CD8-positive, alpha-beta memory T cell (primary cell): ENCODE data around the gene SPATA6L. TPM values are rescaled to one million over a fixed set of nuclear protein-coding genes. Genes with fewer than 3 reads are reported as not detected.
"Not testable (repeated sequence)": the region's sequence is repeated elsewhere in the genome, so short reads cannot be mapped to it uniquely, and the experiment has no call there.

Experiments
- CTCF ChIA-PET: fragments of 350-600 bp; sonication (Branson Sonifier 250); formaldehyde crosslinking; loops from one replicate; lab custom pipeline; 2021; ENCODE audit warnings: antibody characterized with exemption; lab: Charles Lee
- POLR2A ChIA-PET: fragments of 350-600 bp; sonication (Branson Sonifier 250); formaldehyde crosslinking; loops from one replicate; lab custom pipeline; 2021; ENCODE audit warnings: antibody characterized with exemption; lab: Charles Lee
- DNase-seq, 5 donors: peaks; one replicate each; pipeline versions ENCODE4 v3.0.0 to v3.0.0-alpha.2; 2020 to 2022; ENCODE audit warnings: mixed read lengths in 1 of 5
- H3K27ac ChIP-seq: one replicate; pipeline ENCODE4 v1.7.0; 2013; ENCODE audit warnings: low read depth, mild to moderate bottlenecking, low read length, moderate library complexity
- H3K27me3 ChIP-seq: 2 replicates; pipeline ENCODE4 v1.7.0; 2013; ENCODE audit warnings: low read length, mild to moderate bottlenecking; ENCODE audit not compliant: insufficient read depth, poor library complexity, severe bottlenecking
- H3K36me3 ChIP-seq: 2 replicates; pipeline ENCODE4 v1.7.0; 2013; ENCODE audit warnings: mild to moderate bottlenecking, low read length, moderate library complexity; ENCODE audit not compliant: insufficient read depth
- H3K4me1 ChIP-seq: 2 replicates; pipeline ENCODE4 v1.7.0; 2013; ENCODE audit warnings: mild to moderate bottlenecking, low read length, moderate library complexity; ENCODE audit not compliant: insufficient read depth
- H3K4me3 ChIP-seq: 2 replicates; pipeline ENCODE4 v1.7.0; 2013; ENCODE audit warnings: mild to moderate bottlenecking, low read length
- H3K9me3 ChIP-seq: 2 replicates; pipeline ENCODE4 v1.7.0; 2013; ENCODE audit warnings: mild to moderate bottlenecking, low read length
- H3K27ac Mint-ChIP-seq, 8 donors: one replicate each; pipeline ENCODE4 v1.8.0; 2020 to 2021; ENCODE audit warnings: mixed read lengths in 8 of 8, mild to moderate bottlenecking in 6 of 8, inconsistent platforms in 3 of 8, moderate library complexity in 3 of 8
- H3K27me3 Mint-ChIP-seq, 2 donors: one replicate each; pipeline ENCODE4 v1.8.0; 2020 to 2021; ENCODE audit warnings: mixed read lengths in 2 of 2, mild to moderate bottlenecking in 1 of 2, moderate library complexity in 1 of 2
- H3K36me3 Mint-ChIP-seq, 3 donors: one replicate each; pipeline ENCODE4 v1.8.0; 2020 to 2021; ENCODE audit warnings: mixed read lengths in 3 of 3, inconsistent platforms in 1 of 3, mild to moderate bottlenecking in 1 of 3
- H3K4me1 Mint-ChIP-seq, 3 donors: one replicate each; pipeline ENCODE4 v1.8.0; 2020 to 2021; ENCODE audit warnings: mixed read lengths in 3 of 3, inconsistent platforms in 1 of 3, mild to moderate bottlenecking in 1 of 3
- H3K4me3 Mint-ChIP-seq, 7 donors: one replicate each; pipeline ENCODE4 v1.8.0; 2020 to 2021; ENCODE audit warnings: mixed read lengths in 7 of 7, mild to moderate bottlenecking in 6 of 7, moderate library complexity in 4 of 7, inconsistent platforms in 2 of 7
- H3K9me3 Mint-ChIP-seq, 5 donors: one replicate each; pipeline ENCODE4 v1.8.0; 2020 to 2022; ENCODE audit warnings: mixed read lengths in 5 of 5, mild to moderate bottlenecking in 3 of 5, moderate library complexity in 2 of 5, inconsistent platforms in 1 of 5
- polyA plus RNA-seq: library from polyadenylated mRNA; unstranded; fragments of 300-500 nt; fragmentation: Illumina TruSeq; gene quantifications from one replicate; pipeline ENCODE4 v1.2.3, GENCODE V29; 2021
- total RNA-seq, 2 experiments: library from RNA; stranded (reverse); gene quantifications; one replicate each; pipeline ENCODE4 v1.2.3, GENCODE V29; 2021

SPATA6L gene
- total and polyA plus RNA-seq, 3 experiments from 2014 or later, result 0.14 to 0.96 (median 0.51) TPM

- Histone ChIP-seq H3K4me1 (peaks cover 52% of the 10 kb centered on the region), H3K36me3 (no peaks in the 10 kb centered on the region), H3K4me3 (peak overlapping the region; percentile 37), H3K9me3 (no peaks in the 10 kb centered on the region), H3K27ac (peak overlapping the region; percentile 55), H3K27me3 (no peaks in the 10 kb centered on the region)
- Mint-ChIP-seq H3K27me3 (peaks cover 0 to 3% of the 10 kb centered on the region in 2 donors), H3K4me1 (peaks cover 58 to 69% (median 66%) of the 10 kb centered on the region in 3 donors), H3K27ac (peak overlapping the region; percentile 91 to 97 (median 93)), H3K36me3 (peaks cover 0 to 4% (median under 1%) of the 10 kb centered on the region in 3 donors), H3K4me3 (peak overlapping the region; percentile 89 to 99 (median 95)), H3K9me3 (no peaks in the 10 kb centered on the region)
- POLR2A ChIA-PET, result interaction anchor here (1.1 to 1.2 kb wide), 2 partner anchors 16 to 78 kb away, joined by 6 to 7 read pairs; partner anchors contain the start of genes AK3 and CDC37L1
- peak in 2 of 5 donors; percentile 31 to 43 for DNase-seq
- CTCF ChIA-PET, result interaction anchor here (0.9 to 1.8 kb wide), 6 partner anchors 10 to 285 kb away, joined by 3 to 5 read pairs (median 4); partner anchors contain the start of gene CDC37L1
These were observed 3.1 kb downstream of the SPATA6L start for GRCh38 chr9:4662989-4663792.

GRCh38 chr9:4662108-4662988 is 3.9 kb downstream of the SPATA6L start, which contains the start of gene PLPP6:
PLPP6 (plus strand) TSS chr9:4662294; CDS start chr9:4662376, 82 bp downstream.
- DNase-seq, result peak; percentile 74 to 88 (median 81)
- Histone ChIP-seq H3K9me3 (no peaks in the 10 kb centered on the region), H3K27ac (peak within 1 kb of the TSS; percentile 55), H3K27me3 (no peaks in the 10 kb centered on the region), H3K4me1 (peaks cover 44% of the 10 kb centered on the region), H3K4me3 (peak within 1 kb of the TSS; percentile 37), H3K36me3 (no peaks in the 10 kb centered on the region)
- no peaks in the 10 kb centered on the region for H3K9me3 Mint-ChIP-seq
- H3K27me3 Mint-ChIP-seq, result peaks cover 0 to 1% of the 10 kb centered on the region in 2 donors
- H3K27ac Mint-ChIP-seq, result peak within 1 kb of the TSS; percentile 91 to 97 (median 96)
- ChIA-PET CTCF (interaction anchor here (0.9 to 1.8 kb wide), 8 partner anchors 9 to 284 kb away, joined by 3 to 5 read pairs (median 4); partner anchors contain the start of genes AK3 and CDC37L1), POLR2A (interaction anchor here (0.9 to 1.2 kb wide), 4 partner anchors 17 to 78 kb away, joined by 3 to 7 read pairs (median 6); partner anchors contain the start of genes AK3 and CDC37L1)
- H3K36me3 Mint-ChIP-seq, result peaks cover 0 to 4% (median 4%) of the 10 kb centered on the region in 3 donors
- peaks cover 55 to 61% (median 58%) of the 10 kb centered on the region in 3 donors for H3K4me1 Mint-ChIP-seq
- peak within 1 kb of the TSS; percentile 89 to 99 (median 95) for H3K4me3 Mint-ChIP-seq

DNA sequence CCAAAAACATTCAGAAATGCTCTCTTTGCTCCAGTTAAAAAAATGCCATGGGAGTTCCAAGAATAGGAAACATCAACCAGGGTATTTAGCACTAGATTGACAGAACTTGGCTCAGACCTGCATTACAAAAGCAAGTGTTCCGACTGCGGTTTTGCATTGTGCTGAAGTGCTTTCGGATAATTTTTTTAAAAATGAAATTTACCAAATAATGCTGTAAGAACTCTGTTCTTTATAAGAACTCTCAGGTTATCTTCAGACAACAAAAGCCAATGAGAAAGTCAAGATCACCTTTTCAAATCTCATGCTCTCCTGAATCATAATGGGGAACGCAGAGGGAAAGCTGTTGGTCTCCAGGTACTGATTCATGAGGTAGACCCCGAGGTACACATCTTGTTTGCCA is 4.7 kb downstream of the SPATA6L start:
- Mint-ChIP-seq H3K4me3 (peak overlapping the region; percentile 89 to 99 (median 95)), H3K9me3 (no peaks in the 10 kb centered on the region), H3K4me1 (peaks cover 49 to 54% (median 53%) of the 10 kb centered on the region in 3 donors), H3K27ac (peak overlapping the region; percentile 87 to 97 (median 94)), H3K27me3 (peaks cover 0 to 1% of the 10 kb centered on the region in 2 donors), H3K36me3 (peaks cover 0 to 4% (median 4%) of the 10 kb centered on the region in 3 donors)
- no peaks in the 10 kb centered on the region for H3K36me3 ChIP-seq
- H3K9me3 ChIP-seq, result no peaks in the 10 kb centered on the region
- H3K27ac ChIP-seq, result peak overlapping the region; percentile 55
- H3K4me1 ChIP-seq, result peaks cover 36% of the 10 kb centered on the region
- CTCF ChIA-PET, result interaction anchor here (0.9 to 1.8 kb wide), 4 partner anchors 17 to 284 kb away, joined by 3 to 5 read pairs (median 4); partner anchors contain the start of gene AK3
- POLR2A ChIA-PET, result interaction anchor here (1.1 kb wide), 1 partner anchor 18 kb away, joined by 6 read pairs; the partner anchor contains the start of gene CDC37L1
- H3K4me3 ChIP-seq, result peak overlapping the region; percentile 37
- DNase-seq, result no peak
- no peaks in the 10 kb centered on the region for H3K27me3 ChIP-seq

DNA sequence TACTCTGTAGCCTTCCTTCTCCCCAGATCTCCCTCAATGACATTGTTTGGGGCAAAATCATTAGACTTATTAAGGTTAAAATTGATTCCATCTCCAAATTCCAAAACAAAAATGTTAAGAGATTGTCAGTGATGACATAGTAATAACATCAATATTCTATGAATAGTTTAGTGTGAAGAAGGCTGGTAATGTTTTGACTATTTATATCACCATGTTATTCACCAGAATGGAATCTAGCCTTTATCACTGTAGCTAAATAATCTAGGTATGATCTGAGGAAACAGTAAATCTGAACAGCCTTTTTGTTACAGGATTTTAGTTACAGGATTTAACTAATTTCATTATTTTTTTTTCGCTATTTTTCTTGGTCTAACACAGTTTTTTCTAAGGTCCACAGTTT is 5.1 kb downstream of the SPATA6L start:
- Histone ChIP-seq H3K27ac (no peak overlapping the region), H3K4me1 (peaks cover 33% of the 10 kb centered on the region), H3K27me3 (no peaks in the 10 kb centered on the region), H3K9me3 (no peaks in the 10 kb centered on the region), H3K4me3 (no peak overlapping the region), H3K36me3 (no peaks in the 10 kb centered on the region)
- H3K4me1 Mint-ChIP-seq, result peaks cover 44 to 50% (median 49%) of the 10 kb centered on the region in 3 donors
- ChIA-PET POLR2A (interaction anchor here (1.1 kb wide), 1 partner anchor 18 kb away, joined by 6 read pairs; the partner anchor contains the start of gene CDC37L1), CTCF (interaction anchor here (0.9 to 1.3 kb wide), 2 partner anchors 21 to 79 kb away, joined by 4 to 5 read pairs; partner anchors contain the start of gene AK3)
- H3K27me3 Mint-ChIP-seq, result peaks cover 0 to 1% of the 10 kb centered on the region in 2 donors
- DNase-seq, result no peak
- H3K9me3 Mint-ChIP-seq, result no peaks in the 10 kb centered on the region
- H3K36me3 Mint-ChIP-seq, result peaks cover 0 to 4% (median 4%) of the 10 kb centered on the region in 3 donors
- H3K27ac Mint-ChIP-seq, result peak overlapping the region in 7 of 8 donors; percentile 44 to 97 (median 94)
- peak overlapping the region; percentile 89 to 99 (median 95) for H3K4me3 Mint-ChIP-seq

DNA sequence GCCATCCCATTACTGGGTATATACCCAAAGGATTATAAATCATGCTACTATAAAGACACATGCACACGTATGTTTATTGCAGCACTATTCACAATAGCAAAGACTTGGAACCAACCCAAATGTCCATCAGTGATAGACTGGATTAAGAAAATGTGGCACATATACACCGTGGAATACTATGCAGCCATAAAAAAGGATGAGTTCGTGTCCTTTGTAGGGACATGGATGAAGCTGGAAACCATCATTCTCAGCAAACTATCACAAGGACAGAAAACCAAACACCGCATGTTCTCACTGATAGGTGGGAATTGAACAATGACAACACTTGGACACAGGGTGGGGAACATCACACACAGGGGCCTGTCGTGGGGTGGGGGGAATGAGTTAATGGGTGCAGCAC is 5.6 kb downstream of the SPATA6L start:
- H3K4me1 Mint-ChIP-seq, result peaks cover 39 to 45% (median 44%) of the 10 kb centered on the region in 3 donors
- POLR2A ChIA-PET, H3K27ac ChIP-seq, H3K4me3 ChIP-seq, H3K27me3 ChIP-seq, H3K36me3 Mint-ChIP-seq, H3K27me3 Mint-ChIP-seq, H3K9me3 Mint-ChIP-seq, H3K36me3 ChIP-seq, H3K9me3 ChIP-seq, DNase-seq: not testable (repeated sequence)
- H3K4me3 Mint-ChIP-seq, result peak overlapping the region in 2 of 7 donors; percentile 44 to 49
- H3K4me1 ChIP-seq, result peaks cover 28% of the 10 kb centered on the region
- H3K27ac Mint-ChIP-seq, result peak overlapping the region in 1 of 8 donors; percentile 93
- CTCF ChIA-PET, result interaction anchor here (1.3 kb wide), 1 partner anchor 80 kb away, joined by 4 read pairs; the partner anchor contains the start of gene AK3

GRCh38 chr9:4657426-4658159 is 8.7 kb downstream of the SPATA6L start:
- Histone ChIP-seq H3K9me3 (no peaks in the 10 kb centered on the region), H3K4me1 (no peaks in the 10 kb centered on the region), H3K4me3 (no peak overlapping the region), H3K27me3 (no peaks in the 10 kb centered on the region), H3K36me3 (no peaks in the 10 kb centered on the region), H3K27ac (no peak overlapping the region)
- DNase-seq, result no peak
- ChIA-PET CTCF (interaction anchor here (1.2 to 1.4 kb wide), 2 partner anchors 8 to 52 kb away, joined by 3 to 6 read pairs; partner anchors contain the start of gene SPATA6L), POLR2A (no interaction called here)
- Mint-ChIP-seq H3K9me3 (no peaks in the 10 kb centered on the region), H3K27ac (no peak overlapping the region), H3K4me1 (peaks cover 17 to 36% (median 36%) of the 10 kb centered on the region in 3 donors), H3K27me3 (peaks cover 0 to 2% of the 10 kb centered on the region in 2 donors), H3K36me3 (peaks cover 0 to 19% (median 4%) of the 10 kb centered on the region in 3 donors), H3K4me3 (peak overlapping the region in 1 of 7 donors; percentile 61)
